ENCODE data around the gene DPEP2. TPM values are rescaled to one million over a fixed set of nuclear protein-coding genes. Genes with fewer than 3 reads are reported as not detected.
A peak's percentile ranks its signal among the peaks of the same experiment; 100 is the strongest.

The DPEP2 gene
- total and polyA plus RNA-seq, 2 of the 13 experiments (the other 11 are each of a cell fraction or from before 2014, with no cell fraction given) = 0.18 TPM; not detected in 1

GRCh38 chr16:67965668-67966548 is 33.4 kb downstream of the DPEP2 start (continued):
- TF ChIP-seq, protein P1, sequence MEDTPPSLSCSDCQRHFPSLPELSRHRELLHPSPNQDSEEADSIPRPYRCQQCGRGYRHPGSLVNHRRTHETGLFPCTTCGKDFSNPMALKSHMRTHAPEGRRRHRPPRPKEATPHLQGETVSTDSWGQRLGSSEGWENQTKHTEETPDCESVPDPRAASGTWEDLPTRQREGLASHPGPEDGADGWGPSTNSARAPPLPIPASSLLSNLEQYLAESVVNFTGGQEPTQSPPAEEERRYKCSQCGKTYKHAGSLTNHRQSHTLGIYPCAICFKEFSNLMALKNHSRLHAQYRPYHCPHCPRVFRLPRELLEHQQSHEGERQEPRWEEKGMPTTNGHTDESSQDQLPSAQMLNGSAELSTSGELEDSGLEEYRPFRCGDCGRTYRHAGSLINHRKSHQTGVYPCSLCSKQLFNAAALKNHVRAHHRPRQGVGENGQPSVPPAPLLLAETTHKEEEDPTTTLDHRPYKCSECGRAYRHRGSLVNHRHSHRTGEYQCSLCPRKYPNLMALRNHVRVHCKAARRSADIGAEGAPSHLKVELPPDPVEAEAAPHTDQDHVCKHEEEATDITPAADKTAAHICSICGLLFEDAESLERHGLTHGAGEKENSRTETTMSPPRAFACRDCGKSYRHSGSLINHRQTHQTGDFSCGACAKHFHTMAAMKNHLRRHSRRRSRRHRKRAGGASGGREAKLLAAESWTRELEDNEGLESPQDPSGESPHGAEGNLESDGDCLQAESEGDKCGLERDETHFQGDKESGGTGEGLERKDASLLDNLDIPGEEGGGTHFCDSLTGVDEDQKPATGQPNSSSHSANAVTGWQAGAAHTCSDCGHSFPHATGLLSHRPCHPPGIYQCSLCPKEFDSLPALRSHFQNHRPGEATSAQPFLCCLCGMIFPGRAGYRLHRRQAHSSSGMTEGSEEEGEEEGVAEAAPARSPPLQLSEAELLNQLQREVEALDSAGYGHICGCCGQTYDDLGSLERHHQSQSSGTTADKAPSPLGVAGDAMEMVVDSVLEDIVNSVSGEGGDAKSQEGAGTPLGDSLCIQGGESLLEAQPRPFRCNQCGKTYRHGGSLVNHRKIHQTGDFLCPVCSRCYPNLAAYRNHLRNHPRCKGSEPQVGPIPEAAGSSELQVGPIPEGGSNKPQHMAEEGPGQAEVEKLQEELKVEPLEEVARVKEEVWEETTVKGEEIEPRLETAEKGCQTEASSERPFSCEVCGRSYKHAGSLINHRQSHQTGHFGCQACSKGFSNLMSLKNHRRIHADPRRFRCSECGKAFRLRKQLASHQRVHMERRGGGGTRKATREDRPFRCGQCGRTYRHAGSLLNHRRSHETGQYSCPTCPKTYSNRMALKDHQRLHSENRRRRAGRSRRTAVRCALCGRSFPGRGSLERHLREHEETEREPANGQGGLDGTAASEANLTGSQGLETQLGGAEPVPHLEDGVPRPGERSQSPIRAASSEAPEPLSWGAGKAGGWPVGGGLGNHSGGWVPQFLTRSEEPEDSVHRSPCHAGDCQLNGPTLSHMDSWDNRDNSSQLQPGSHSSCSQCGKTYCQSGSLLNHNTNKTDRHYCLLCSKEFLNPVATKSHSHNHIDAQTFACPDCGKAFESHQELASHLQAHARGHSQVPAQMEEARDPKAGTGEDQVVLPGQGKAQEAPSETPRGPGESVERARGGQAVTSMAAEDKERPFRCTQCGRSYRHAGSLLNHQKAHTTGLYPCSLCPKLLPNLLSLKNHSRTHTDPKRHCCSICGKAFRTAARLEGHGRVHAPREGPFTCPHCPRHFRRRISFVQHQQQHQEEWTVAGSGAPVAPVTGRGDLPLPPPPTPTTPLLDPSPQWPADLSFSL (CRISPR knock-in tag; IDR thresholded peaks at IDR 0.05) = no peak
- TF ChIP-seq ZSCAN20 (CRISPR knock-in tag; IDR thresholded peaks at IDR 0.05; ENCODE audit: borderline replicate concordance) (no peak), AHR (CRISPR knock-in tag; IDR thresholded peaks at IDR 0.05) (no peak), ZNF891 (CRISPR knock-in tag; IDR thresholded peaks at IDR 0.05) (no peak), LBX2 (CRISPR knock-in tag; IDR thresholded peaks at IDR 0.05; ENCODE audit: borderline replicate concordance) (0 out of 2 replicates have a peak, but pooled peaks have one; percentile 24), GABPB1 (CRISPR knock-in tag; IDR thresholded peaks at IDR 0.05) (peak; percentile 7; the same call in 1 of the 2 replicates), CHCHD3 (CRISPR knock-in tag; IDR thresholded peaks at IDR 0.05) (peak; percentile 85; the same call in 1 of the 2 replicates), ZNF740 (CRISPR knock-in tag; IDR thresholded peaks at IDR 0.05) (no peak), ZNF3 (CRISPR knock-in tag; IDR thresholded peaks at IDR 0.05) (no peak), MYPOP (CRISPR knock-in tag; IDR thresholded peaks at IDR 0.05) (no peak), PITX1 (CRISPR knock-in tag; IDR thresholded peaks at IDR 0.05) (no peak), ZNF598 (CRISPR knock-in tag; IDR thresholded peaks at IDR 0.05; ENCODE audit: borderline replicate concordance) (no peak), PAX8 (CRISPR knock-in tag; IDR thresholded peaks at IDR 0.05; ENCODE audit: borderline replicate concordance) (0 out of 2 replicates have a peak, but pooled peaks have one; percentile 21), LCORL (IDR thresholded peaks at IDR 0.05) (no peak), LCORL (CRISPR knock-in tag; IDR thresholded peaks at IDR 0.05) (peak; percentile 69), ZNF430 (CRISPR knock-in tag; IDR thresholded peaks at IDR 0.05) (0 out of 2 replicates have a peak, but pooled peaks have one; percentile 55), SSRP1 (CRISPR knock-in tag; IDR thresholded peaks at IDR 0.05) (no peak; the same call in 1 of the 2 replicates), ASH2L (IDR thresholded peaks at IDR 0.05; ENCODE audit: insufficient read length, low read depth, low read length) (no peak), GTF2F1 (IDR thresholded peaks at IDR 0.05; ENCODE audit: low read length) (no peak)
- TF ChIP-seq, protein P2, sequence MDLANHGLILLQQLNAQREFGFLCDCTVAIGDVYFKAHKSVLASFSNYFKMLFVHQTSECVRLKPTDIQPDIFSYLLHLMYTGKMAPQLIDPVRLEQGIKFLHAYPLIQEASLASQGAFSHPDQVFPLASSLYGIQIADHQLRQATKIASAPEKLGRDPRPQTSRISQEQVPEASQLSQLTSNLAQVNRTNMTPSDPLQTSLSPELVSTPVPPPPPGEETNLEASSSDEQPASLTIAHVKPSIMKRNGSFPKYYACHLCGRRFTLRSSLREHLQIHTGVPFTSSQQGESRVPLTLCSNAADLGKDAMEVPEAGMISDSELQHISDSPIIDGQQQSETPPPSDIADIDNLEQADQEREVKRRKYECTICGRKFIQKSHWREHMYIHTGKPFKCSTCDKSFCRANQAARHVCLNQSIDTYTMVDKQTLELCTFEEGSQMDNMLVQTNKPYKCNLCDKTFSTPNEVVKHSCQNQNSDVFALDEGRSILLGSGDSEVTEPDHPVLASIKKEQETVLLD (CRISPR knock-in tag; IDR thresholded peaks at IDR 0.05; ENCODE audit: low read depth) = no peak

Measured in HepG2 (cell line).